ENCODE measurements around the gene PLRG1. TPM values are rescaled to one million over a fixed set of nuclear protein-coding genes. Genes with fewer than 3 reads are reported as not detected.

The PLRG1 gene
- total and polyA plus RNA-seq, 4 donors, result 27.2 to 51.5 (median 29.9) TPM

DNA sequence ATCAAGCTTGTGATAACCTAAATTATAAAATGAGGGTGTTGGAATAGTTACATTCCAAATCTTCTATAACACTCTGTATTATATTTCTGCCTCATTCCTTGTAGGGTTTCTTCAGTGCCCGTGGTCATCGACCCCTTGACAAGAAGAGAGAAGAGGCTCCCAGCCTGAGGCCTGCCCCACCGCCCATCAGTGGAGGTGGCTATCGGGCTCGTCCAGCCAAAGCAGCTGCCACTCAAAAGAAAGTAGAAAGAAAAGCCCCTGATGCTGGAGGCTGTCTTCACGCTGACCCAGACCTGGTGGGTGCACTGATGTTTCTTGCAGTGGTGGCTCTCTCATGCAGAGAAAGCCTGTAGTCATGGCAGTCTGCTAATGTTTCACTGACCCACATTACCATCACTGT lies 15.5 kb upstream of the PLRG1 start:
- Histone ChIP-seq H3K27me3 (ENCODE audit: control insufficient read depth in 4 of 4, insufficient read depth in 4 of 4, low read length in 3 of 4) (no peaks in the 10 kb centered on the region), H3K9me3 (ENCODE audit: control insufficient read depth in 4 of 4, low read length in 3 of 4) (no peaks in the 10 kb centered on the region), H3K4me1 (ENCODE audit: control insufficient read depth in 4 of 4, insufficient read depth in 4 of 4, low read length in 3 of 4) (peaks cover 2 to 20% (median 4%) of the 10 kb centered on the region in 4 donors), H3K9ac (ENCODE audit: low read depth in 1 of 2, low read length in 2 of 2) (peak overlapping the region; percentile 57 to 72), H3K27ac (ENCODE audit: low read depth in 1 of 2, low read length in 2 of 2) (peak overlapping the region in 1 of 2 donors; percentile 67), H3K4me3 (ENCODE audit: low read depth in 1 of 3, low read length in 3 of 3) (peak overlapping the region; percentile 47 to 80 (median 59)), H3K36me3 (ENCODE audit: control insufficient read depth in 4 of 4, insufficient read depth in 3 of 4, low read depth in 1 of 4, low read length in 3 of 4) (peaks cover 5 to 37% (median 26%) of the 10 kb centered on the region in 4 donors)
- DNase-seq (ENCODE audit: low spot score), result no peak
- TF ChIP-seq RAD21 (IDR thresholded peaks at IDR 0.05) (no peak), JUND (IDR thresholded peaks at IDR 0.05) (peak in 1 of 2 donors; percentile 11), HNF4A (conservative IDR thresholded peaks at IDR 0.05) (no peak), RXRA (IDR thresholded peaks at IDR 0.05) (peak in 1 of 2 donors; percentile 6)
- WGBS, result 55% methylated on average over 6 of the region's 6 CpGs

DNA sequence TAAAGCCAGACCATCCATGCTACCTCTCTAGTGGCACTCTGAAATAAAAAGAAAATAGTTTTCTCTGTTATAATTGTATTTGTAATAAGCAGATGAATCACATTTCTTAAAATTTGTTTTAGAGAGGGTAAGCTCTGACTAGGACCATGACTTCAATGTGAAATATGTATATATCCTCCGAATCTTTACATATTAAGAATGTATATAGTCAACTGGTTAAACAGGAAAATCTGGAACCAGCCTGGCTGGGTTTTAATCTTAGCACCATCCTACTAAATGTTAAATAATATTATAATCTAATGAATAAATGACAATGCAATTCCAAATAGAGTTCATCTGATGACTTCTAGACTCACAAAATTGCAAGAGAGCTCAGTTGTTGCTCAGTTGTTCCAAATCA lies 14.1 kb upstream of the PLRG1 start:
- Histone ChIP-seq H3K4me1 (ENCODE audit: control insufficient read depth in 4 of 4, insufficient read depth in 4 of 4, low read length in 3 of 4) (peaks cover 2 to 31% (median 7%) of the 10 kb centered on the region in 4 donors), H3K36me3 (ENCODE audit: control insufficient read depth in 4 of 4, insufficient read depth in 3 of 4, low read depth in 1 of 4, low read length in 3 of 4) (peaks cover 5 to 37% (median 20%) of the 10 kb centered on the region in 4 donors), H3K27ac (ENCODE audit: low read depth in 1 of 2, low read length in 2 of 2) (no peak overlapping the region), H3K27me3 (ENCODE audit: control insufficient read depth in 4 of 4, insufficient read depth in 4 of 4, low read length in 3 of 4) (no peaks in the 10 kb centered on the region), H3K9ac (ENCODE audit: low read depth in 1 of 2, low read length in 2 of 2) (peak overlapping the region; percentile 57 to 72), H3K9me3 (ENCODE audit: control insufficient read depth in 4 of 4, low read length in 3 of 4) (no peaks in the 10 kb centered on the region), H3K4me3 (ENCODE audit: low read depth in 1 of 3, low read length in 3 of 3) (peak overlapping the region; percentile 57 to 80 (median 59))
- WGBS, result 48% methylated on average over 1 of the region's 1 CpG
- TF ChIP-seq, protein P1, sequence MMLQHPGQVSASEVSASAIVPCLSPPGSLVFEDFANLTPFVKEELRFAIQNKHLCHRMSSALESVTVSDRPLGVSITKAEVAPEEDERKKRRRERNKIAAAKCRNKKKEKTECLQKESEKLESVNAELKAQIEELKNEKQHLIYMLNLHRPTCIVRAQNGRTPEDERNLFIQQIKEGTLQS (IDR thresholded peaks at IDR 0.05), result no peak
- TF ChIP-seq HNF4G (IDR thresholded peaks at IDR 0.05) (no peak), GABPA (IDR thresholded peaks at IDR 0.05 in 1 of 2, conservative IDR thresholded peaks at IDR 0.05 in 1 of 2) (no peak), FOXA1 (IDR thresholded peaks at IDR 0.05) (no peak), RXRA (IDR thresholded peaks at IDR 0.05) (no peak), YY1 (IDR thresholded peaks at IDR 0.05) (no peak)
- TF ChIP-seq, protein P2, sequence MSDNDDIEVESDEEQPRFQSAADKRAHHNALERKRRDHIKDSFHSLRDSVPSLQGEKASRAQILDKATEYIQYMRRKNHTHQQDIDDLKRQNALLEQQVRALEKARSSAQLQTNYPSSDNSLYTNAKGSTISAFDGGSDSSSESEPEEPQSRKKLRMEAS (IDR thresholded peaks at IDR 0.05), result no peak
- TF ChIP-seq, protein P3, sequence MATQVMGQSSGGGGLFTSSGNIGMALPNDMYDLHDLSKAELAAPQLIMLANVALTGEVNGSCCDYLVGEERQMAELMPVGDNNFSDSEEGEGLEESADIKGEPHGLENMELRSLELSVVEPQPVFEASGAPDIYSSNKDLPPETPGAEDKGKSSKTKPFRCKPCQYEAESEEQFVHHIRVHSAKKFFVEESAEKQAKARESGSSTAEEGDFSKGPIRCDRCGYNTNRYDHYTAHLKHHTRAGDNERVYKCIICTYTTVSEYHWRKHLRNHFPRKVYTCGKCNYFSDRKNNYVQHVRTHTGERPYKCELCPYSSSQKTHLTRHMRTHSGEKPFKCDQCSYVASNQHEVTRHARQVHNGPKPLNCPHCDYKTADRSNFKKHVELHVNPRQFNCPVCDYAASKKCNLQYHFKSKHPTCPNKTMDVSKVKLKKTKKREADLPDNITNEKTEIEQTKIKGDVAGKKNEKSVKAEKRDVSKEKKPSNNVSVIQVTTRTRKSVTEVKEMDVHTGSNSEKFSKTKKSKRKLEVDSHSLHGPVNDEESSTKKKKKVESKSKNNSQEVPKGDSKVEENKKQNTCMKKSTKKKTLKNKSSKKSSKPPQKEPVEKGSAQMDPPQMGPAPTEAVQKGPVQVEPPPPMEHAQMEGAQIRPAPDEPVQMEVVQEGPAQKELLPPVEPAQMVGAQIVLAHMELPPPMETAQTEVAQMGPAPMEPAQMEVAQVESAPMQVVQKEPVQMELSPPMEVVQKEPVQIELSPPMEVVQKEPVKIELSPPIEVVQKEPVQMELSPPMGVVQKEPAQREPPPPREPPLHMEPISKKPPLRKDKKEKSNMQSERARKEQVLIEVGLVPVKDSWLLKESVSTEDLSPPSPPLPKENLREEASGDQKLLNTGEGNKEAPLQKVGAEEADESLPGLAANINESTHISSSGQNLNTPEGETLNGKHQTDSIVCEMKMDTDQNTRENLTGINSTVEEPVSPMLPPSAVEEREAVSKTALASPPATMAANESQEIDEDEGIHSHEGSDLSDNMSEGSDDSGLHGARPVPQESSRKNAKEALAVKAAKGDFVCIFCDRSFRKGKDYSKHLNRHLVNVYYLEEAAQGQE (IDR thresholded peaks at IDR 0.05), result no peak
- no peak for DNase-seq (ENCODE audit: low spot score)

DNA sequence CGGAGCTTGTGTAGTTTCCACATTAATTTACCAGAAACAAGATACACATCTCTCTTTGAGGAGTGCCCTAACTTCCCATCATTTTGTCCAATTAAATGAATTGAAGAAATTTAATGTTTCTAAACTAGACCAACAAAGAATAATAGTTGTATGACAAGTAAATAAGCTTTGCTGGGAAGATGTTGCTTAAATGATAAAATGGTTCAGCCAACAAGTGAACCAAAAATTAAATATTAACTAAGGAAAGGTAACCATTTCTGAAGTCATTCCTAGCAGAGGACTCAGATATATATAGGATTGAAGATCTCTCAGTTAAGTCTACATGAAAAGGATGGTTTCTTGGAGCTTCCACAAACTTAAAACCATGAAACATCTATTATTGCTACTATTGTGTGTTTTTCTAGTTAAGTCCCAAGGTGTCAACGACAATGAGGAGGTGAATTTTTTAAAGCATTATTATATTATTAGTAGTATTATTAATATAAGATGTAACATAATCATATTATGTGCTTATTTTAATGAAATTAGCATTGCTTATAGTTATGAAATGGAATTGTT lies 12.6 kb upstream of the PLRG1 start, which contains the start of gene FGB:
Gene FGB, plus strand, starts transcription at position 315 of the 558 bp plus-strand sequence. Its CDS starts 8 bp downstream, at position 323.
- Histone ChIP-seq H3K27ac (ENCODE audit: low read depth in 1 of 2, low read length in 2 of 2) (peak within 1 kb of the TSS; percentile 33 to 63), H3K9ac (ENCODE audit: low read depth in 1 of 2, low read length in 2 of 2) (peak within 1 kb of the TSS; percentile 57 to 72), H3K4me3 (ENCODE audit: low read depth in 1 of 3, low read length in 3 of 3) (peak within 1 kb of the TSS; percentile 25 to 80 (median 59)), H3K36me3 (ENCODE audit: control insufficient read depth in 4 of 4, insufficient read depth in 3 of 4, low read depth in 1 of 4, low read length in 3 of 4) (peaks cover 5 to 30% (median 12%) of the 10 kb centered on the region in 4 donors), H3K4me1 (ENCODE audit: control insufficient read depth in 4 of 4, insufficient read depth in 4 of 4, low read length in 3 of 4) (peaks cover 2 to 37% (median 11%) of the 10 kb centered on the region in 4 donors), H3K27me3 (ENCODE audit: control insufficient read depth in 4 of 4, insufficient read depth in 4 of 4, low read length in 3 of 4) (no peaks in the 10 kb centered on the region), H3K9me3 (ENCODE audit: control insufficient read depth in 4 of 4, low read length in 3 of 4) (no peaks in the 10 kb centered on the region)
- WGBS, result 25% methylated on average over 2 of the region's 2 CpGs
- DNase-seq (ENCODE audit: low spot score), result no peak
- no peak for TF ChIP-seq NR2F2 (IDR thresholded peaks at IDR 0.05)
- TF ChIP-seq, protein P4, sequence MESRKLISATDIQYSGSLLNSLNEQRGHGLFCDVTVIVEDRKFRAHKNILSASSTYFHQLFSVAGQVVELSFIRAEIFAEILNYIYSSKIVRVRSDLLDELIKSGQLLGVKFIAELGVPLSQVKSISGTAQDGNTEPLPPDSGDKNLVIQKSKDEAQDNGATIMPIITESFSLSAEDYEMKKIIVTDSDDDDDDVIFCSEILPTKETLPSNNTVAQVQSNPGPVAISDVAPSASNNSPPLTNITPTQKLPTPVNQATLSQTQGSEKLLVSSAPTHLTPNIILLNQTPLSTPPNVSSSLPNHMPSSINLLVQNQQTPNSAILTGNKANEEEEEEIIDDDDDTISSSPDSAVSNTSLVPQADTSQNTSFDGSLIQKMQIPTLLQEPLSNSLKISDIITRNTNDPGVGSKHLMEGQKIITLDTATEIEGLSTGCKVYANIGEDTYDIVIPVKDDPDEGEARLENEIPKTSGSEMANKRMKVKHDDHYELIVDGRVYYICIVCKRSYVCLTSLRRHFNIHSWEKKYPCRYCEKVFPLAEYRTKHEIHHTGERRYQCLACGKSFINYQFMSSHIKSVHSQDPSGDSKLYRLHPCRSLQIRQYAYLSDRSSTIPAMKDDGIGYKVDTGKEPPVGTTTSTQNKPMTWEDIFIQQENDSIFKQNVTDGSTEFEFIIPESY (IDR thresholded peaks at IDR 0.05), result peak; percentile 66
- TF ChIP-seq FOXA1 (IDR thresholded peaks at IDR 0.05), result peak; percentile 70
- TF ChIP-seq HNF4G (IDR thresholded peaks at IDR 0.05), result no peak
- TF ChIP-seq YY1 (IDR thresholded peaks at IDR 0.05), result peak; percentile 61
- TF ChIP-seq, protein P3 (IDR thresholded peaks at IDR 0.05), result peak; percentile 48
- peak; percentile 48 to 75 for TF ChIP-seq JUND (IDR thresholded peaks at IDR 0.05)
- TF ChIP-seq FOXA2 (IDR thresholded peaks at IDR 0.05), result peak; percentile 87
- no peak for TF ChIP-seq GABPA (IDR thresholded peaks at IDR 0.05 in 1 of 2, conservative IDR thresholded peaks at IDR 0.05 in 1 of 2)
- TF ChIP-seq, protein P2 (IDR thresholded peaks at IDR 0.05), result peak; percentile 18
- peak; percentile 85 for TF ChIP-seq TAF1 (conservative IDR thresholded peaks at IDR 0.05)
- TF ChIP-seq SP1 (IDR thresholded peaks at IDR 0.05), result peak; percentile 73
- peak; percentile 37 to 57 for TF ChIP-seq HNF4A (conservative IDR thresholded peaks at IDR 0.05)
- peak; percentile 22 to 81 for TF ChIP-seq RXRA (IDR thresholded peaks at IDR 0.05)

Measured in liver (tissue), 9 donors.